Measurements from ENCODE around the gene LMX1A.

The LMX1A gene

GRCh38 chr1:165325460-165326203, 30.9 kb downstream of the LMX1A start:
- no peak for DNase-seq (ENCODE audit: low spot score)

DNA sequence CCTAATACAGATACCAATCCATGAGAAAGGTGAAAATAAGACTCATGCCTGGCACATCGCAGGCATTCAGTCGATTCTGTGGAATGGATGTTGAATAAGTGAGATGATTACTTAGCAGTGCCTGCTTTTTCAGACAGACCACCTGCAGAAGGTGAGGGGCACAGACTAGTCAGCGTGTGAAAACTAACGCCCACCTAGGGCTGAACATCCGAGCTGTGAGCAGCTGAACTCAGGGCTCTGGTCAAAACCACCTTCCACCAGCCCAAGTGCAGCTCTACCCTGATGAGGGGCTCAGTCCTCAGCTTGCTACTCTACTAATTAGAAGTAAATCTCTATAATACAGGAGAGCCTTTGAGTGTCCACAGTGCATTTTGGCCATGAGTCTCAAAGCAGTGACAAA, 32.5 kb downstream of the LMX1A start:
- no peak for DNase-seq (ENCODE audit: low spot score)

DNA sequence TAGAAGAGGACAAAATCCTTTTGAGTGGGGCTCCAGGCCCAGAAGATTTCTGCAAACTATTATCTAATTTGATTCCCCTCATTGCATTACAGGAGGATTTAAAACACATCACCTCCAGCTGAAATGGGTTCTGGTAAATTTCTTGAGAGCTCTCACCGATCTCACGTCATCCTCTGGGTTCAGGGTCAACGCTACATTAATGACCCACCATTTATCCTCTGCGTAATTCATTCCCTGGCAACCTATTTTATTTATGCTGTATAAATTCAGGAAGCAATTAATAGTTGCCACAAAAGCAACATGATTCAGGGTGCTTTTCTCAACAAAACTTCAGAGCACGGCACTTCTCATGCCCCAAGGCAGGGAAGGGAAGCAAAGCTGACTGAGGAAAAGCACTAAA, 38.9 kb downstream of the LMX1A start:
- DNase-seq (ENCODE audit: low spot score), result no peak

DNA sequence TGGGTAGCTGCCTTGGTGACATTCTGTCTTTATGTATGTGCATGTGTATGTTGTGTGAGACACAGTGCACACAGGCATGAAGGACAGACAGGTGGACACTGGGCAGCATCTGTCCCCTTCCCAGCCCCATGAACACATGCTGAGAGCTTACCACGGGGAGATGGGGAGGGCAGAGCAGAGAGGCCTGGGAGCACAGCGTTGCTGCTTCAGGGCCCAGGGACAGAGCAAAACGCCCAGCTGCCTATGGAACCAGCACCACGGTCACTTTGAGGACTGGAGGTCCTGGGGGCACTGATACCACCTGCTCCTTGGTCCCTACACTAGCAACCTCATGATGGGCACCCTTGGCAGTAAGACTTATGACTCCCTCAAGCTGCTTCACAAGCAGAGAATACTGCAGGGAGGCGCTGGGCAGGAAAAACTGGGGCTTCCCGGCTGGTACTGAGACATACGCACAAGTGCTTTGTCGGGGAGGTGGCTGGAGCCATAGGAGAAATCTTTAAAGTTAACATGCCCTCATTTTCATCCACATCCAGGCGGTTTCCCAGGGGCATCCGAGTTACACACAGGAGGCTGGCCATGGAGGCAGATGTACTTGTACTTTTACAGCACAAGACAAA, 40.3 kb downstream of the LMX1A start:
- DNase-seq (ENCODE audit: low spot score), result no peak

GRCh38 chr1:165315481-165315880, 41.0 kb downstream of the LMX1A start:
- DNase-seq (ENCODE audit: low spot score), result no peak

- no peak for DNase-seq (ENCODE audit: low spot score)
These were observed 42.6 kb downstream of the LMX1A start for GRCh38 chr1:165313903-165314302.

- DNase-seq (ENCODE audit: low spot score), result no peak
These were observed 43.9 kb downstream of the LMX1A start for GRCh38 chr1:165312591-165312990.

DNA sequence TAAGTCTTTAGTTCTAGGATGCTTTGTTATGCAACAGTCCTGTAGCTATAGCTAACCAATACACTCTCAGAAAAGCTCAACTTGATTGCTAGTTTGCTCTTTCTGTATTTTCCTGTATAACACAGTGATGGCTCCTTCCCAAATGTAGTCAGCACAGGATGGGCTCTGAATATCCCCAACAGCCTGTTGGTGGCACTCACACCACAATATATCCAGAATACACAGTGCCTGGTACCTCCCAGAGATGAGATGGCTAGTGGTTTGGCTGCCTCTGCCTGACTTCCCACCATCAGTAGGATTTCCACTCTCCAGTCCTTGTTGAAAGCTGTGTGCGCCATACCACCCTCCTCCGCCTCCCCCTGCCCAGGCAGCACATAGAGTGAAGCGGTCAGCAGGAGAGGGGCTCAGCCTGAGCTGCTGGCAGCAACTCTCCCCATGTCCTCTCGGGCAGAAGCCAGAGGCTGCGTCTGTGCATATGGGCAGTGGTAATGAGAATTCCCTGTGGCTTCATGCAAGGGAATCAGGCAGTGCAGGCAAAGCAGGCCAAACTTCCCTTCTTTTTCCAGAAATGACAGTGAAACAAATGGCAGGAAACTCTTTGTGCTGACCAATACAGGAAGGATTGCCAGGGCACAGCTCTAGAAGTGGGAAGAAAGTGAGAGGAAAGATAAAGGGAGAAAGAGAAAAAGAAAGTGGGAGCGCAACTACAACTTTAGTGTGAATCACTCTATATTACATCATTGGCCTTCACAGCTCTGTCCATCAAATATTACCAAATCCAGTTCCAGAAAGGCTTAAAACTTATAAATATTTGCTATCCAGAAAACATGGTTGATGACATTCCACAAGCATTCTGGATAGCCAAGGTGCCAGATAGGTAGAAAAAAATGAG, 49.7 kb downstream of the LMX1A start:
- no peak for DNase-seq (ENCODE audit: low spot score)

GRCh38 chr1:165303386-165303785, 53.1 kb downstream of the LMX1A start:
- no peak for DNase-seq (ENCODE audit: low spot score)

- no peak for DNase-seq (ENCODE audit: low spot score)
These were observed 56.1 kb downstream of the LMX1A start for GRCh38 chr1:165300400-165300903.

- DNase-seq (ENCODE audit: low spot score), result no peak
These were observed 58.2 kb downstream of the LMX1A start for GRCh38 chr1:165298203-165298820.

GRCh38 chr1:165296205-165296604, 60.3 kb downstream of the LMX1A start:
- no peak for DNase-seq (ENCODE audit: low spot score)

DNA sequence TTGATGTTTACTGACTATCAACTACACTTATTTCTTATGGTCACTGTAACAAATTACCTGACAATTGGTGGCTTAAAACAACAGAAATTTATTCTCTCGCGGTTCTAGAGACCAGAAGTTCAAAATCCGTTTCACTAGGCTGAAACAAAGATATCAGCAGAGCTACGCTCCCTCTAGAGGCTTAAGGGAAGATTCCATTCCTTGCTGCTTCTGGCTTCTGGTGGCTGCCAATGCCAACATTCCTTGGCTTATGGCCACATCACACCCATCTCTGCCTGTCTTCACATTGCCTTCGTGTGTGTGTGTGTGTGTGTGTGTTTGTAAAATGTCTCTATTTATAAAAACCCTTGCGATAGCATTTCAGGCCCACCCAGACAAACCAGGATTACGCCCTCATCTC, 66.4 kb downstream of the LMX1A start:
- DNase-seq (ENCODE audit: low spot score), result no peak

- no peak for DNase-seq (ENCODE audit: low spot score)
These were observed 67.0 kb downstream of the LMX1A start for GRCh38 chr1:165289556-165289955.

DNA sequence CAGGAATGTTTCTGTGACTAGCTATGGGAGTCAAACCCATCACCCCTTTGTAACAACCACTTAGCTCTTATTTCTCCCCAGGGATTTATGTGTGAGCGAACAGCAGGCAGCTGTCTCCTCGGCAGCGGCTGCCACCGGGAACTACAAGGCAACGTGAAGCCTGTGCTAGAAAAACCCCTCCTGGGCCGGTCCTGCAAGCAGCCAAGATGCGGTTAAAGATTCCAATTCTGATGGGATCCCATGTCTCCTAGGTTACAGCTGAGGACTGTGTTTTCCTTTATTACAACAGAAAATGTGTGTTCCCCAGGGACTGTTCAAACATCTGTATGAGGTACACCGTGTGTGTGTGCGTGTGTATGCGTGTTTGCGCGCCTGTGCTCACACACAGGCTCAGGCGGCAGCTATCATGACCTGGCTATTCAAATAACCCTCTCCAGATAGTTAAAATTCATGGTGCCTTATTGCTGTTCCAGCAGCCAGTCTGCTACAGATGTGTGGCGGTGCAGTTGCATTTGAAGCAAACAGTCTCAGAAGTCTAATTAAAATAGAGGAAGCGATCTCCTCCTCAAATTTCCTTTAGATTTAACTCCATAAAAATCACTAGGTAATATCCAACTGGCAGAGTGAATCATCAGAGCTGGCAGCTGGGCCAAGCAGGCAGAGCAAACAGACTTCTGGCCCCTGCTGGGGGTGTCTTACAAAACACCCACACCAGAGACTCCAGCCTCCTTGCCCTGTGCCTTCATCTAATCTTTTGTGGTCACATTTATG, 68.0 kb downstream of the LMX1A start:
- DNase-seq (ENCODE audit: low spot score), result peak; percentile 2

- no peak for DNase-seq (ENCODE audit: low spot score)
These were observed 68.7 kb downstream of the LMX1A start for GRCh38 chr1:165287781-165288180.

DNA sequence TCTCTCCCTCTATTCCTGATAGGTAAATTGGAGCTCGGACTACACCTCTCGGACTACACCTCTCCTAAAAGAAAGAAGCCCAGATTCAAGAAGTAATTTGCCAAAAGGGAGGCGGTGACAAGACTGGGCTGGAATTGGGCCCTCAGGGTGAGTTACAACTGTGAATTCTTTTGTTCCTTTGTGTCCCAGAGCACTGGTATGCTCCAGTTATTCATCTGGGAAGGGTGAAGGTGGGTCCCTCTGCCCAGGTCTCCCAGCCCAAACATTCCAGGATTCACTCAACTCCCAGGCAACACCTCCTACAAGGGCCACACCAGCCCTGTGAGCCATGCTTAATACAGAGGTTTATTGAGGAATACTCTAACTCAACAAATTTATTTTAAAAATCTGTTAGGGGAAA, 69.2 kb downstream of the LMX1A start:
- DNase-seq (ENCODE audit: low spot score), result no peak

DNA sequence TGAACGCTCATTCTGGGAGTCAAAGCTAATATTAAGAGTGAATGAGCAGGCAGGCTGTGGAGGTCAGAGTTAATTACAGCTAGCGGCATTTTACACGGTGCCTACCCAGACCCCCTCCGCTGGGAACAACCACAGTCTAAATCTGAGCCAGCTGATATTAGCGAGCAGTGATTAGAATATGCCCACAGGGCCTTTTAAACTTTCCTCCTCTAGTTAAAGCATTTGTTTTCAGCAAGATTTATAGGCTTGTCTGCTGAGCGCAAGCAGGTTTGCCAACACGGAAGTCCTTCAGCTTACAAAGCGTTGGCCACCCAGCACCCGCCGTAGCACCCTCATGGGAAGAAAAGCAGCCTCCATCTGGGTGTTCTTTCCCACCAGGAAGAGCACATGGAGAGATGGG, 72.1 kb downstream of the LMX1A start:
- no peak for DNase-seq (ENCODE audit: low spot score)

GRCh38 chr1:165281207-165281901, 75.2 kb downstream of the LMX1A start:
- DNase-seq (ENCODE audit: low spot score), result no peak

DNA sequence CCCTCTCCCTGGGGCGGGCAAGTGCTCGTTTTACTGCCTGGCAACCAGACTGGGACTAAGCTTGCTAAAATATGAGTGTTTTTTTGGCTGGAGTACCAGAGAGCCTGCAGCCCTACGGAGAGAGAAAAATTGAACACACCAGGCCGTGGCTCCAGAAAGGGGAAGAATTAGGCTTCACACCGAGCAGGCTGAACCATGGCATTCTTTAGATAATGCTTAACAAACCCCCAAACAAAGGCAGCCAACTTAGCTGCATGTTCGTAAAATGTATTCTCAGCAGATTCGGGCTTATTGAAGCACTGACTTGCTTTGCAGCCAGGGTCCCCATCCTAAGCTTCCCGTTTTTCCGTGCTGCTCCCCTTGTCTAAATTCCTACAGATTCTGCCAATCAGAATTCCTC, 76.6 kb downstream of the LMX1A start:
- DNase-seq (ENCODE audit: low spot score), result no peak

DNA sequence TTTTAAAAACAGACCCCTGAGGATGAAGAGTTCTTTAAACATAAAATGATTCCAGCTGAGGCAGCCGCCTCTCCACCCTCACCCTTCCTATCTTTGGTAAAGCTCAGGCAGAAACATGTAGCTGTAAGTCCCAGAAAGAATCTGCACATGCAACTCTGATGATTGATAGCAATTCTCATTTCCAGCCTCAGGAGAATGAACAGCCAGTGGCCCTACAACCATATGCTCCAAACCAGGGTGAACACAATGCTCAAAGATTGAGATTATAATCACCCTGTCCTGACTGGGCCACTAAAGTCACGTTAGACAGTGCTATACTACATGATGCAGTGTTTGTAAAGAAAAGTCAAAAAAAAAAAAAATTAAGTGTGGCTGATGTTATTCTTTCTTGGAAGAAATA, 80.2 kb downstream of the LMX1A start:
- DNase-seq (ENCODE audit: low spot score), result no peak
